ENCODE measurements around the gene FOXB2. TPM values are rescaled to one million over a fixed set of nuclear protein-coding genes. Genes with fewer than 3 reads are reported as not detected.

FOXB2 gene
- total RNA-seq, 1 donor from 2014 or later = not detected

- no peak for DNase-seq (ENCODE audit: low spot score)
- Mint-ChIP-seq H3K4me1 (ENCODE audit: low read depth) (peaks cover 5% of the 10 kb centered on the region), H3K36me3 (ENCODE audit: low read depth) (no peaks in the 10 kb centered on the region), H3K9me3 (ENCODE audit: low read depth) (peaks cover 9% of the 10 kb centered on the region), H3K27me3 (ENCODE audit: low read depth) (peaks cover 17% of the 10 kb centered on the region), H3K4me3 (ENCODE audit: unreplicated experiment) (no peak overlapping the region), H3K27ac (ENCODE audit: unreplicated experiment) (no peak overlapping the region)
- no peak for TF ChIP-seq CTCF (IDR thresholded peaks at IDR 0.05)
Measured at GRCh38 chr9:77066388-77066787, 46.9 kb downstream of the FOXB2 start.

Other genes starting within 250 kb of the FOXB2 start
- gene PRUNE2, start 113.5 kb upstream of the FOXB2 start, total RNA-seq = 5.5 to 11.4 TPM (median 10.5 TPM) in 3 replicates
- gene VPS13A, start 157.9 kb downstream of the FOXB2 start, total RNA-seq = 54.1 to 64.1 TPM (median 57.7 TPM) in 3 replicates

Data from chondrocyte (in vitro differentiated cells).